HepG2 (cell line): ENCODE measurements around the gene MMD2. TPM values are rescaled to one million over a fixed set of nuclear protein-coding genes. Genes with fewer than 3 reads are reported as not detected.

Experiments used
- ATAC-seq: fragments of 200-7000 bp; cut with Tn5 transposase; 3 replicates; pipeline ENCODE4 v1.9.1; 2020; ENCODE audit warnings: mild to moderate bottlenecking, moderate library complexity
- BruUV-seq: library from RNA; stranded (reverse); fragments of 400-500 nt; replicated peaks from 2 replicates; lab custom pipeline; 2021; lab: Mats Ljungman, UMichigan
- CTCF ChIA-PET: fragments of 300-600 bp; formaldehyde crosslinking; extraction: SDS; loops from one replicate; lab custom pipeline; 2021; ENCODE audit warnings: low total read pairs, inconsistent platforms, low intra/inter-chr PET ratio; lab: Yijun Ruan, JAX
- POLR2A ChIA-PET: fragments of 350-600 bp; sonication (Branson Sonifier 250); formaldehyde crosslinking; loops from one replicate; lab custom pipeline; 2020; ENCODE audit warnings: antibody characterized with exemption, inconsistent platforms; lab: Yijun Ruan, JAX
- DNase-seq: peaks from one replicate; pipeline ENCODE4 v3.0.0-alpha.2; 2015; ENCODE audit warnings: low spot score
- FAIRE-seq: peaks from 3 replicates; lab custom pipeline; 2011; peaks lifted over from hg19 to GRCh38; lab: Jason Lieb, UNC
- H2AFZ ChIP-seq: one replicate; pipeline ENCODE4 v1.6.1; 2011; ENCODE audit warnings: low read length, inconsistent platforms
- H3K27ac ChIP-seq: fragments of 300-600 bp; 3 replicates; pipeline ENCODE4 v1.8.0; 2011; ENCODE audit warnings: mixed run types, mild to moderate bottlenecking, mixed read lengths, low read length, inconsistent platforms; ENCODE audit not compliant: insufficient read depth; ENCODE audit errors: extremely low read length
- H3K27me3 ChIP-seq, 2 experiments: fragments of 200-600 bp in 1 of 2; 2 replicates in 1 of 2; 3 replicates in 1 of 2; pipeline versions ENCODE4 v1.6.0 to v1.8.0; 2011; ENCODE audit warnings: low read length in 2 of 2, mild to moderate bottlenecking in 2 of 2, moderate library complexity in 2 of 2, inconsistent platforms in 1 of 2; ENCODE audit not compliant: insufficient read depth in 2 of 2, control insufficient read depth in 1 of 2
- H3K36me3 ChIP-seq, 2 experiments: fragments of 200-600 bp in 1 of 2; replicated peaks in 1 of 2; 2 replicates in 1 of 2; 3 replicates in 1 of 2; pipeline versions ENCODE4 v1.5.1 to v1.8.0; 2011; ENCODE audit warnings: low read length in 2 of 2, inconsistent platforms in 1 of 2; ENCODE audit not compliant: insufficient read depth in 2 of 2, control insufficient read depth in 1 of 2
- H3K4me1 ChIP-seq: 2 replicates; pipeline ENCODE4 v1.5.1; 2012; ENCODE audit warnings: low read length, inconsistent platforms; ENCODE audit not compliant: insufficient read depth
- H3K4me2 ChIP-seq: 2 replicates; pipeline ENCODE4 v1.6.0; 2011; ENCODE audit warnings: low read depth, low read length, inconsistent platforms
- H3K4me3 ChIP-seq, 3 experiments: fragments of 200-600 bp in 1 of 3; sonication (generic), shearing (Covaris generic) in 1 of 3; replicated peaks in 1 of 3; 2 replicates each; pipeline ENCODE4 v1.5.1; 2011 to 2016; ENCODE audit warnings: low read length in 3 of 3, inconsistent platforms in 2 of 3, low read depth in 2 of 3, mild to moderate bottlenecking in 2 of 3, control low read depth in 1 of 3, mixed read lengths in 1 of 3; ENCODE audit not compliant: insufficient read depth in 1 of 3
- H3K79me2 ChIP-seq: one replicate; pipeline ENCODE4 v1.6.1; 2011; ENCODE audit warnings: low read length, inconsistent platforms; ENCODE audit not compliant: insufficient read depth
- H3K9ac ChIP-seq: 2 replicates; pipeline ENCODE4 v1.6.0; 2011; ENCODE audit warnings: mild to moderate bottlenecking, low read depth, low read length, inconsistent platforms; ENCODE audit not compliant: insufficient read depth
- H3K9me3 ChIP-seq: 2 replicates; pipeline ENCODE4 v1.5.1; 2012; ENCODE audit warnings: mild to moderate bottlenecking, low read length
- H4K20me1 ChIP-seq: 2 replicates; pipeline ENCODE4 v1.6.0; 2011; ENCODE audit warnings: inconsistent platforms, mild to moderate bottlenecking, low read length, moderate library complexity; ENCODE audit not compliant: insufficient read depth
- AKAP8 ChIP-seq: sonication (generic); formaldehyde crosslinking; IDR thresholded peaks from 2 replicates; pipeline ENCODE4 v1.5.1; 2020; ENCODE audit warnings: mild to moderate bottlenecking, missing genetic modification reagents
- CBX1 ChIP-seq: IDR thresholded peaks from one replicate; pipeline ENCODE4 v1.6.1; 2016; ENCODE audit warnings: antibody characterized with exemption, low read depth
- HNRNPH1 ChIP-seq: fragments of 200-400 bp; formaldehyde crosslinking; optimal IDR thresholded peaks from 2 replicates; pipeline ENCODE3; 2017; ENCODE audit warnings: mild to moderate bottlenecking, low read depth, low read length
- PATZ1 ChIP-seq: sonication (generic); formaldehyde crosslinking; IDR thresholded peaks from 2 replicates; pipeline ENCODE4 v1.4.0; 2020; ENCODE audit warnings: missing genetic modification reagents
- POLR2A ChIP-seq, 2 experiments: IDR thresholded peaks; 2 replicates each; pipeline ENCODE4 v1.6.1; 2011; ENCODE audit warnings: low read depth in 2 of 2, low read length in 2 of 2, mild to moderate bottlenecking in 1 of 2, moderate library complexity in 1 of 2; ENCODE audit not compliant: insufficient read depth in 1 of 2
- SP5 ChIP-seq: IDR thresholded peaks from 2 replicates; pipeline ENCODE4 v1.6.1; 2016; ENCODE audit warnings: low read depth, borderline replicate concordance
- TRAFD1 ChIP-seq: sonication (generic); formaldehyde crosslinking; IDR thresholded peaks from 2 replicates; pipeline ENCODE4 v1.5.1; 2020; ENCODE audit warnings: missing genetic modification reagents, mild to moderate bottlenecking, borderline replicate concordance
- ZC3H13 ChIP-seq: sonication (generic); formaldehyde crosslinking; IDR thresholded peaks from 2 replicates; pipeline ENCODE4 v1.8.1; 2023; ENCODE audit warnings: mild to moderate bottlenecking, missing genetic modification reagents, moderate library complexity
- ZFY ChIP-seq: sonication (generic); formaldehyde crosslinking; IDR thresholded peaks from 2 replicates; pipeline ENCODE4 v1.4.0; 2020; ENCODE audit warnings: missing genetic modification reagents
- ZNF333 ChIP-seq: sonication (generic); formaldehyde crosslinking; IDR thresholded peaks from 2 replicates; pipeline ENCODE4 v1.4.0; 2020; ENCODE audit warnings: mild to moderate bottlenecking, missing genetic modification reagents, borderline replicate concordance
- ZNF598 ChIP-seq: sonication (generic); formaldehyde crosslinking; IDR thresholded peaks from 2 replicates; pipeline ENCODE4 v1.5.1; 2020; ENCODE audit warnings: mild to moderate bottlenecking, missing genetic modification reagents, borderline replicate concordance
- WGBS: methylation state at CpG from one replicate; pipeline ENCODE4 v1.1.6; 2017; ENCODE audit warnings: low lambda C conversion rate; 5-methylcytosine and 5-hydroxymethylcytosine counted together
- in situ Hi-C: cut with HindIII; loops from 2 replicates; pipeline ENCODE4 v1.10.0; 2017; ENCODE audit warnings: low pct_unique_long_range_greater_than_20kb; ENCODE audit not compliant: extremely low pct_ligation_motif_present
- intact Hi-C: fragments of 100-400 bp; cut with micrococcal nuclease; formaldehyde crosslinking; loops from one replicate; pipeline ENCODE4 v1.10.0; 2022; ENCODE audit not compliant: unreplicated experiment
- polyA plus RNA-seq, 8 experiments: library from polyadenylated mRNA; depleted of rRNA in 3 of 8; stranded (reverse) in 7 of 8; unstranded in 1 of 8; fragments of >200 nt; fragmentation: Illumina TruSeq in 4 of 8; extraction: Trizol in 4 of 8; gene quantifications; 2 replicates each; pipeline versions ENCODE4 v1.2.1 to v1.2.3, GENCODE V29; 2011 to 2016; ENCODE audit warnings: low read depth in 4 of 8, missing spikeins in 1 of 8, mixed read lengths in 1 of 8; ENCODE audit not compliant: insufficient read depth in 1 of 8
- total RNA-seq, 5 experiments: library from RNA; depleted of rRNA; stranded (reverse); fragments of >200 nt; fragmentation: Illumina TruSeq; extraction: Trizol; gene quantifications; 2 replicates each; pipeline ENCODE4 v1.2.3, GENCODE V29; 2016; ENCODE audit warnings: low read depth in 1 of 5
- TF ChIP-seq, protein P1 (sequence below): sonication (generic); formaldehyde crosslinking; IDR thresholded peaks from 2 replicates; pipeline ENCODE4 v1.4.0; 2020; ENCODE audit warnings: mild to moderate bottlenecking, missing genetic modification reagents
- TF ChIP-seq, protein P2 (sequence below): sonication (generic); formaldehyde crosslinking; IDR thresholded peaks from 2 replicates; pipeline ENCODE4 v1.5.0; 2020; ENCODE audit warnings: mild to moderate bottlenecking, missing genetic modification reagents
- TF ChIP-seq, protein P3 (sequence below): sonication (generic); formaldehyde crosslinking; IDR thresholded peaks from 2 replicates; pipeline ENCODE4 v1.4.0; 2020; ENCODE audit warnings: missing genetic modification reagents

The MMD2 gene
- total and polyA plus RNA-seq, 2 of the 13 experiments (the other 11 are each of a cell fraction or from before 2014, with no cell fraction given) = not detected

- TF ChIP-seq SP5 (CRISPR knock-in tag) (no peak), ZNF333 (CRISPR knock-in tag) (no peak), HNRNPH1 (no peak)
- TF ChIP-seq, protein P1, sequence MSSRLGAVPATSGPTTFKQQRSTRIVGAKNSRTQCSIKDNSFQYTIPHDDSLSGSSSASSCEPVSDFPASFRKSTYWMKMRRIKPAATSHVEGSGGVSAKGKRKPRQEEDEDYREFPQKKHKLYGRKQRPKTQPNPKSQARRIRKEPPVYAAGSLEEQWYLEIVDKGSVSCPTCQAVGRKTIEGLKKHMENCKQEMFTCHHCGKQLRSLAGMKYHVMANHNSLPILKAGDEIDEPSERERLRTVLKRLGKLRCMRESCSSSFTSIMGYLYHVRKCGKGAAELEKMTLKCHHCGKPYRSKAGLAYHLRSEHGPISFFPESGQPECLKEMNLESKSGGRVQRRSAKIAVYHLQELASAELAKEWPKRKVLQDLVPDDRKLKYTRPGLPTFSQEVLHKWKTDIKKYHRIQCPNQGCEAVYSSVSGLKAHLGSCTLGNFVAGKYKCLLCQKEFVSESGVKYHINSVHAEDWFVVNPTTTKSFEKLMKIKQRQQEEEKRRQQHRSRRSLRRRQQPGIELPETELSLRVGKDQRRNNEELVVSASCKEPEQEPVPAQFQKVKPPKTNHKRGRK (CRISPR knock-in tag) = no peak
These were observed 40.5 kb upstream of the MMD2 start (continued) for GRCh38 chr7:4999369-4999950.

GRCh38 chr7:4998910-4999309 lies 39.9 kb upstream of the MMD2 start:
- CTCF ChIA-PET = no interaction called here
- TF ChIP-seq ZFY (CRISPR knock-in tag) (no peak), TRAFD1 (no peak), POLR2A (IDR thresholded peaks at IDR 0.05; ENCODE audit: insufficient read depth in 1 of 2, low read depth in 2 of 2, low read length in 2 of 2) (no peak), CBX1 (no peak), AKAP8 (CRISPR knock-in tag) (no peak), PATZ1 (no peak), ZNF598 (no peak), ZC3H13 (CRISPR knock-in tag) (no peak)
- TF ChIP-seq, protein P2, sequence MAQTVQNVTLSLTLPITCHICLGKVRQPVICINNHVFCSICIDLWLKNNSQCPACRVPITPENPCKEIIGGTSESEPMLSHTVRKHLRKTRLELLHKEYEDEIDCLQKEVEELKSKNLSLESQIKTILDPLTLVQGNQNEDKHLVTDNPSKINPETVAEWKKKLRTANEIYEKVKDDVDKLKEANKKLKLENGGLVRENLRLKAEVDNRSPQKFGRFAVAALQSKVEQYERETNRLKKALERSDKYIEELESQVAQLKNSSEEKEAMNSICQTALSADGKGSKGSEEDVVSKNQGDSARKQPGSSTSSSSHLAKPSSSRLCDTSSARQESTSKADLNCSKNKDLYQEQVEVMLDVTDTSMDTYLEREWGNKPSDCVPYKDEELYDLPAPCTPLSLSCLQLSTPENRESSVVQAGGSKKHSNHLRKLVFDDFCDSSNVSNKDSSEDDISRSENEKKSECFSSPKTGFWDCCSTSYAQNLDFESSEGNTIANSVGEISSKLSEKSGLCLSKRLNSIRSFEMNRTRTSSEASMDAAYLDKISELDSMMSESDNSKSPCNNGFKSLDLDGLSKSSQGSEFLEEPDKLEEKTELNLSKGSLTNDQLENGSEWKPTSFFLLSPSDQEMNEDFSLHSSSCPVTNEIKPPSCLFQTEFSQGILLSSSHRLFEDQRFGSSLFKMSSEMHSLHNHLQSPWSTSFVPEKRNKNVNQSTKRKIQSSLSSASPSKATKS (CRISPR knock-in tag) = no peak
- TF ChIP-seq, protein P3, sequence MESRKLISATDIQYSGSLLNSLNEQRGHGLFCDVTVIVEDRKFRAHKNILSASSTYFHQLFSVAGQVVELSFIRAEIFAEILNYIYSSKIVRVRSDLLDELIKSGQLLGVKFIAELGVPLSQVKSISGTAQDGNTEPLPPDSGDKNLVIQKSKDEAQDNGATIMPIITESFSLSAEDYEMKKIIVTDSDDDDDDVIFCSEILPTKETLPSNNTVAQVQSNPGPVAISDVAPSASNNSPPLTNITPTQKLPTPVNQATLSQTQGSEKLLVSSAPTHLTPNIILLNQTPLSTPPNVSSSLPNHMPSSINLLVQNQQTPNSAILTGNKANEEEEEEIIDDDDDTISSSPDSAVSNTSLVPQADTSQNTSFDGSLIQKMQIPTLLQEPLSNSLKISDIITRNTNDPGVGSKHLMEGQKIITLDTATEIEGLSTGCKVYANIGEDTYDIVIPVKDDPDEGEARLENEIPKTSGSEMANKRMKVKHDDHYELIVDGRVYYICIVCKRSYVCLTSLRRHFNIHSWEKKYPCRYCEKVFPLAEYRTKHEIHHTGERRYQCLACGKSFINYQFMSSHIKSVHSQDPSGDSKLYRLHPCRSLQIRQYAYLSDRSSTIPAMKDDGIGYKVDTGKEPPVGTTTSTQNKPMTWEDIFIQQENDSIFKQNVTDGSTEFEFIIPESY (CRISPR knock-in tag) = no peak

More at GRCh38 chr7:4998910-4999309, 39.9 kb upstream of the MMD2 start:
- Histone ChIP-seq H3K27me3 (no peaks in the 10 kb centered on the region), H3K79me2 (no peaks in the 10 kb centered on the region), H2AFZ (no peak overlapping the region), H3K4me2 (no peak overlapping the region), H3K27ac (no peak overlapping the region), H3K9ac (no peak overlapping the region), H3K9me3 (no peaks in the 10 kb centered on the region), H3K36me3 (peaks cover 21 to 41% of the 10 kb centered on the region in 2 experiments; a peak in 4 of 5 replicates), H3K4me1 (no peaks in the 10 kb centered on the region), H3K4me3 (no peak overlapping the region), H4K20me1 (no peaks in the 10 kb centered on the region)
- no TSS peak for BruUV-seq
- ATAC-seq (no peak), FAIRE-seq (no peak), DNase-seq (no peak)
- POLR2A ChIA-PET = no interaction called here
- in situ Hi-C loops (no loop called here), intact Hi-C loops (no loop called here)
- WGBS = 97% methylated on average over 7 of the region's 7 CpGs
